Loucy (cell line): ENCODE data around the gene DEXI.

Experiments used
- H2AFZ ChIP-seq: fragments of 200-600 bp; sonication (generic); 2 replicates; pipeline ENCODE4 v1.6.0; 2016; ENCODE audit warnings: antibody characterized with exemption, mild to moderate bottlenecking, low read length, moderate library complexity
- H3F3A ChIP-seq: fragments of 200-600 bp; 2 replicates; pipeline ENCODE4 v1.6.0; 2016; ENCODE audit warnings: antibody characterized with exemption, low read depth, mild to moderate bottlenecking
- H3K27me3 ChIP-seq: fragments of 200-600 bp; sonication (generic); 2 replicates; pipeline ENCODE4 v1.6.1; 2014; ENCODE audit warnings: low read length, mild to moderate bottlenecking; ENCODE audit not compliant: insufficient read depth, poor library complexity, severe bottlenecking
- H3K36me3 ChIP-seq: fragments of 200-600 bp; sonication (generic); 2 replicates; pipeline ENCODE4 v1.6.1; 2016; ENCODE audit warnings: low read length; ENCODE audit not compliant: insufficient read depth
- H3K4me1 ChIP-seq: fragments of 200-600 bp; sonication (generic); 2 replicates; pipeline ENCODE4 v1.5.1; 2014; ENCODE audit warnings: low read length, mild to moderate bottlenecking; ENCODE audit not compliant: insufficient read depth, poor library complexity, severe bottlenecking
- H3K4me2 ChIP-seq: fragments of 200-600 bp; sonication (generic); 2 replicates; pipeline ENCODE4 v1.6.0; 2014; ENCODE audit warnings: antibody characterized with exemption, low read length, low read depth, mild to moderate bottlenecking; ENCODE audit not compliant: poor library complexity, severe bottlenecking
- H3K4me3 ChIP-seq: fragments of 200-600 bp; sonication (generic); 2 replicates; pipeline ENCODE4 v1.5.1; 2014; ENCODE audit warnings: low read length, mild to moderate bottlenecking, mixed read lengths; ENCODE audit not compliant: poor library complexity, severe bottlenecking
- H3K79me2 ChIP-seq: fragments of 200-600 bp; sonication (generic); 2 replicates; pipeline ENCODE4 v1.6.1; 2014; ENCODE audit warnings: low read length; ENCODE audit not compliant: insufficient read depth
- H3K9ac ChIP-seq: fragments of 200-600 bp; sonication (generic); 2 replicates; pipeline ENCODE4 v1.6.0; 2014; ENCODE audit warnings: mild to moderate bottlenecking, low read depth, low read length, moderate library complexity; ENCODE audit not compliant: poor library complexity, severe bottlenecking
- H3K9me2 ChIP-seq: fragments of 200-600 bp; sonication (generic); replicated peaks from 2 replicates; pipeline ENCODE4 v1.6.1; 2016; ENCODE audit warnings: low read depth, low read length, mixed read lengths
- H3K9me3 ChIP-seq: fragments of 200-600 bp; sonication (generic); 2 replicates; pipeline ENCODE4 v1.6.1; 2014; ENCODE audit warnings: mild to moderate bottlenecking, antibody characterized with exemption, low read length, low read depth; ENCODE audit not compliant: insufficient read depth
- H4K20me1 ChIP-seq: fragments of 200-600 bp; sonication (generic); 2 replicates; pipeline ENCODE4 v1.6.0; 2014; ENCODE audit warnings: antibody characterized with exemption, low read length, mild to moderate bottlenecking; ENCODE audit not compliant: insufficient read depth, poor library complexity, severe bottlenecking
- CTCF ChIP-seq: fragments of 200-600 bp; sonication (generic); conservative IDR thresholded peaks from 2 replicates; pipeline ENCODE4 v1.5.1; 2014; ENCODE audit warnings: mild to moderate bottlenecking, antibody characterized with exemption, low read length
- EZH2phosphoT487 ChIP-seq: fragments of 200-600 bp; IDR thresholded peaks from 2 replicates; pipeline ENCODE4 v1.6.1; 2018; ENCODE audit warnings: antibody characterized with exemption, mild to moderate bottlenecking, moderate library complexity, borderline replicate concordance

DEXI gene

GRCh38 chr16:10936272-10936984, 5.8 kb downstream of the DEXI start:
- Histone ChIP-seq H3K9me2 (no peaks in the 10 kb centered on the region), H3F3A (no peaks in the 10 kb centered on the region), H3K9me3 (no peaks in the 10 kb centered on the region), H3K36me3 (no peaks in the 10 kb centered on the region), H3K4me2 (peak overlapping the region; percentile 87), H3K27me3 (no peaks in the 10 kb centered on the region), H3K4me3 (peak overlapping the region; percentile 25), H4K20me1 (peaks cover 10% of the 10 kb centered on the region), H2AFZ (no peak overlapping the region), H3K4me1 (peaks cover 38% of the 10 kb centered on the region), H3K79me2 (peaks cover 14% of the 10 kb centered on the region; the same call in 1 of the 2 replicates), H3K9ac (no peak overlapping the region)
- no peak for TF ChIP-seq EZH2phosphoT487
- TF ChIP-seq CTCF, result no peak

GRCh38 chr16:10935226-10935915, 6.9 kb downstream of the DEXI start:
- Histone ChIP-seq H3K9me2 (no peaks in the 10 kb centered on the region), H3K27me3 (no peaks in the 10 kb centered on the region), H3K9ac (no peak overlapping the region), H3K4me1 (peaks cover 33% of the 10 kb centered on the region), H2AFZ (no peak overlapping the region), H3K9me3 (no peaks in the 10 kb centered on the region), H4K20me1 (peaks cover 2% of the 10 kb centered on the region), H3K79me2 (peaks cover 4% of the 10 kb centered on the region; the same call in 1 of the 2 replicates), H3K4me2 (no peak overlapping the region), H3F3A (no peaks in the 10 kb centered on the region), H3K4me3 (no peak overlapping the region), H3K36me3 (no peaks in the 10 kb centered on the region)
- TF ChIP-seq CTCF (no peak), EZH2phosphoT487 (no peak)

GRCh38 chr16:10934325-10935107, 7.8 kb downstream of the DEXI start:
- no peak overlapping the region for H3K4me3 ChIP-seq
- peaks cover 26% of the 10 kb centered on the region for H3K4me1 ChIP-seq
- no peak overlapping the region for H3K4me2 ChIP-seq
- H3K9ac ChIP-seq, result no peak overlapping the region
- no peaks in the 10 kb centered on the region for H3K36me3 ChIP-seq
- no peaks in the 10 kb centered on the region for H3F3A ChIP-seq
- no peaks in the 10 kb centered on the region for H3K27me3 ChIP-seq
- H2AFZ ChIP-seq, result no peak overlapping the region
- no peak for TF ChIP-seq EZH2phosphoT487
- H3K79me2 ChIP-seq, result no peaks in the 10 kb centered on the region
- no peaks in the 10 kb centered on the region for H3K9me3 ChIP-seq
- H3K9me2 ChIP-seq, result no peaks in the 10 kb centered on the region
- peaks cover 2% of the 10 kb centered on the region for H4K20me1 ChIP-seq
